Hypothalamus (tissue), 51 donors: ENCODE data around the gene DUOXA2.
"Not testable (repeated sequence)": the region's sequence is repeated elsewhere in the genome, so short reads cannot be mapped to it uniquely, and the experiment has no call there.

Experiments
- DNase-seq, 51 donors: peaks; one replicate each; lab custom pipeline; 2025; lab: John Stamatoyannopoulos, UW

Gene DUOXA2

GRCh38 chr15:45094358-45094730 lies 19.8 kb upstream of the DUOXA2 start:
- no peak for DNase-seq

GRCh38 chr15:45095661-45096060 lies 18.5 kb upstream of the DUOXA2 start:
- DNase-seq: no peak

GRCh38 chr15:45097466-45097865 lies 16.7 kb upstream of the DUOXA2 start:
- DNase-seq: no peak

- no peak for DNase-seq
These were observed 14.5 kb upstream of the DUOXA2 start for GRCh38 chr15:45099549-45100165.

GRCh38 chr15:45100884-45101625 lies 13.1 kb upstream of the DUOXA2 start:
- no peak for DNase-seq

GRCh38 chr15:45101749-45102148 lies 12.4 kb upstream of the DUOXA2 start:
- DNase-seq: no peak

- DNase-seq: no peak
These were observed 11.9 kb upstream of the DUOXA2 start for GRCh38 chr15:45102226-45102625.

GRCh38 chr15:45104170-45104569 lies 10.0 kb upstream of the DUOXA2 start:
- DNase-seq: not testable (repeated sequence)

GRCh38 chr15:45105586-45105985 lies 8.5 kb upstream of the DUOXA2 start:
- DNase-seq: no peak

GRCh38 chr15:45106002-45106790 lies 7.9 kb upstream of the DUOXA2 start:
- no peak for DNase-seq

- no peak for DNase-seq
These were observed 6.0 kb upstream of the DUOXA2 start for GRCh38 chr15:45107941-45108630.

- no peak for DNase-seq
These were observed 3.8 kb upstream of the DUOXA2 start for GRCh38 chr15:45110256-45110820.

- DNase-seq: no peak
These were observed 2.6 kb upstream of the DUOXA2 start for GRCh38 chr15:45111390-45112142.

GRCh38 chr15:45112143-45112590 lies 2.0 kb upstream of the DUOXA2 start:
- no peak for DNase-seq

GRCh38 chr15:45112591-45113379 lies 1.3 kb upstream of the DUOXA2 start:
- DNase-seq: no peak

GRCh38 chr15:45113380-45113990 lies 641 bp upstream of the DUOXA2 start:
- no peak for DNase-seq

GRCh38 chr15:45114751-45115085 lies 592 bp downstream of the DUOXA2 start:
- DNase-seq: no peak

- DNase-seq: no peak
These were observed 1.2 kb downstream of the DUOXA2 start for GRCh38 chr15:45115312-45115820.
